NAMALWA (cell line): Measurements from ENCODE around the gene MEF2C.

Experiments used
- DNase-seq: peaks from one replicate; pipeline ENCODE4 v3.0.0-alpha.2; 2015; ENCODE audit warnings: low spot score

The MEF2C gene

DNA sequence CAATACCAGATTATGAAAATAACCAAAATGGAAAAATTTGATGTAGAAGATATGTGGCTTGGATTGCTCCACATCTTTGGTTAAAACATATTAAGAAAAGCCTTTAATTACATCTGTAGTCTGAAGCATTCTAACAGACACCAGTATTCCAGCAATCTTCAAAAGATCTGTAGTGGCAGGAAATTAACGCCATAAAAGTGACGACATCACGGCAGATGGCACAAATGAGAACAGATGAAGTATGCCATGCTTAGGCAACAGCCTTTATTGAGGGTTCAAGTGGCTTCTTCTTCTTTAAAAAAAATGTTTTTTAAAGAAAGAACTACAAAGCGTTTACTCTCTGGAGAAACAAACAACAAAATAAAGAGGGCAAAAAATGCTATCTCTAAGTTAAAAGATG is 164.2 kb downstream of the MEF2C start:
- no peak for DNase-seq

DNA sequence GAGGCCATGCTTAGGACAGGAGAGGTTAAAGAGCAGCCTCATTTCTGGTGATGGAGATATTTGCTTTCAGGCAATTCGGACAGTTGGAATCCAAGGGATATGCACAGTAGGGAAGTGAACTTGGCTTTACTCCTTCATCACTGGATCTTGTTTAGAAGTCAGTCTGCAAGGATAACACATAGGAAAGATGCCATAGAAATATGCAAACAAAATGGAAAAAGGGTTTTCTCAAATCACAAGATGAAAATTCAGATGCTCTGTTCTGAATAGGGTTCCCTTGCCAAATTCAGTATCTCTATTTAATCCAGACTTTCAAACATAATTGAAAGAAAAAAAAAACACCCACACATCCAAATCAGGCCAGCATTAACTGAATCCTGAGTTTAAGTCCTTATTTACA is 166.9 kb downstream of the MEF2C start:
- DNase-seq, result no peak

DNA sequence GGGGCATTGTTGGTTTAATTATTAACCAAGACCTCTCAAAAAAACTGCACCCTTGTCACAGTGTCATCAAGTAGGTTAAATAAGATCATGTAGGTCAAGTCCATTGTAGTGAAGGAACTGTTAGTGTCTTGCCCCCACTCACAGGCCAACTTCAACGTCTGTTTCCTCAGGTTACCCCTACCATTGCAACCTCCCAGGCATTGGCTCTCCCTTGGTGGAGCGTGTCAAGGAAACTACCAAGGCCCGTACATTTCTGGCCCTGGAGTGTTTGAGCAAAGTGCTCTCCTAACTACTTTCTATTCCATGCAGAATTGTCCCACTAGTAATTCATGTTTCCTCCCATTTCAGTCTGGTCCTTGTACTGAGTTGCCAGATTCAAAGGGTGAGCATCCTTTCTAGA is 167.5 kb downstream of the MEF2C start:
- no peak for DNase-seq

DNA sequence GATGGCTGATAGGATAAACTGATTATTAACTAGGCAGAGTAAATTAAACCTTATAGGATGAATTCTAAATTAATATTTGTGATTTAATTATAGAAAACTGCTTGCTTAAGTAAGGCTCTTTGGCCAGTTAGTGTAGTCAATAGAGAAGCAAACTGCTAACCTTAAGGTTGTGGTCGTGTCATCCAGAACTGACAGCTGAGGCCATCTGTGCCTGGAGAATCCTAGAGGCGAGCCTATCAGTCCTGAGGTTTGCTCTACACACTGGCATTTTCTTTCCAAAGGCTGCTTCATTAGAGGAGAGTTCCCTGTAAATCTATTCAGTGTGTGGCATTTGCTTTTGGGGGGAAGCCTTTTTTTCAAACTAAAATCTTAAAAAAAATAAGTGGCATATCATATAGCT is 169.2 kb downstream of the MEF2C start:
- DNase-seq, result no peak

DNA sequence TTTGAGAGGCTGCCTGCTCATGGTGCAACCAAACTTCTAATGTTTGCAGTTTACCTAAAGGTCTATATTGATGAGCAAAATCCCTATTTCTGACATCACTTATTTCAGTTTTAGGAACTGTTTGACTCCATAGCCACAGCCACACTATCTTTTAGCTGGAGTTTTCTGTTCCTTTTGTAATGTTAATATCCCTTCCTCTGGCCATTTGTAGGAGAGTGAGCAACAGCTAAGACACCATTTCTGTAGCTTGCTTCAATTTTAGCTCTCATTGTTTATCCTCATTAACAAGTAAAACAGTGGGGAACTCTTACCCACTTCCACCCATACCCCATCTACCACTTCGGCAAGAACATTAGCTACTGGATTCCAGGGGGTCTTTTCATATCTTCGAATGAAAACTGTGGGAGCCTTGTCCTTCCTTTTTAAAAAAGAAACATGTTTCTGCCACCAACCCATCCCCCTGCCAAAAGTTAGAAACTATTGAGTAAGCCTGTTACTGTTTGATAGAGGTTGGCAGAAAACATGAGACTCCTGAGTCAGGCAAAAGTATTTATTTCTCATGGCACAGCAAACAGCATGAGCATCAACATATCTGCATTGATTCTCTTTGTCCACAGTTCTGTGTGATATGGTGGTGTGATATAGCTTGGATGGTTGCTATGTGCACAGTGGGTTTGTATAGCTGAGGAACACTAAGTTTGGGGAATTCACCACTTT is 174.1 kb downstream of the MEF2C start:
- no peak for DNase-seq

DNA sequence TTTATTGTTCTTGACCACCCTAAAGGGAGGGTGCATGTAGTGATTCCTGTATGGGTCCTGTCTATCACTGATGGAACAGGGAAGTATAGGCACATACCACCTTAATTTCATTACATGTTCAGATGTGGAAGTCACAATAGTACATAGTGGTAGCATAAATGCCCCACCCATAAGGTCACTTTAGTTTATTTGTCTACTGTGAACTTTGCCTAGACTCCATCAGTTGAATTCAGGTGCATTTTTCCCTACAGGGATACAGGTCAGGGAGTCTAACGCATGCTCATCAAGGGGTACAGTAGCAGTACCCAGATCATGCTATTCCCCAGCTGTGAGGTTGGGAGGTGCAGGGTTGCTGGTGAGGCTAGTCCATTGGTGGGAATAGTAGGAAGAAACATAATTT is 175.0 kb downstream of the MEF2C start:
- DNase-seq, result no peak

DNA sequence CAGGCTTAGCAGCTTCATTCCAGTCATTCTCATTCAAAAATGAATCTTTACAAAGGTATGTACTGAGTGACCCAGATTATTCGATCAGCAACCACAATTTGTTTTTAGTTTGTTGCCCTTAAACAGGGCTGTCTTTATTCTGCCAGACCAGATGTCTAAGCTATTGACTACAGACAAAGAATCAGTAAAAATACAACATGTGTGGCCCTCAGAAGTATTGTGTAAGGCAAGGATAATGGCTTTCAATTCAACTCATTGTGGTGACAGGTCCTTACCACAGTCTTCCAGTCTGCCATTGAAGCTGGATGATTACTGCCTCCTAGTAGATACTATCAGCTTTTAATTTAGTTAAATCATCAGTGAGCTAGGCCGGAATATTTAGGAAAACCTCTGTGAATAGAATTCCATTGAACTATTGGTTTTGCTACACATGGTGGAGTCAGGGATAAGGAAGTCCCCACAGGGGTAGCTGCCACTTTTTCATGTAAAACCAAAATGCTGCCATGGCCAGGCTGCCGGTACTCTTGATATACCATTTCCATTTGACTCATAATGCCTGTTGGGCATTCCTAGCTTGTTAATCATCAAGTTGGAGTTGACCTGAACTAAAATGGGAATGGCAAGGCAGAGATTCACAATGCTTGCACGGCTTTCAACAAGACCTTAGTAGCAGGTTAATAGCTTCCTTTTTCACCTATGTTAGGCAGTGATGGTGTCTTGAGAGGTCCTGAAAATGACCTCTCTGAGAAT is 175.6 kb downstream of the MEF2C start:
- no peak for DNase-seq

- no peak for DNase-seq
Observed at GRCh38 chr5:88702332-88702731, 180.7 kb downstream of the MEF2C start.

GRCh38 chr5:88700121-88700520 is 182.9 kb downstream of the MEF2C start:
- DNase-seq, result no peak

GRCh38 chr5:88698290-88698689 is 184.7 kb downstream of the MEF2C start:
- DNase-seq, result no peak

GRCh38 chr5:88696466-88696865 is 186.5 kb downstream of the MEF2C start:
- no peak for DNase-seq

- DNase-seq, result no peak
Observed at GRCh38 chr5:88695931-88696330, 187.1 kb downstream of the MEF2C start.

GRCh38 chr5:88695232-88695631 is 187.8 kb downstream of the MEF2C start:
- no peak for DNase-seq

- DNase-seq, result no peak
Observed at GRCh38 chr5:88694023-88694679, 188.8 kb downstream of the MEF2C start.

- DNase-seq, result no peak
Observed at GRCh38 chr5:88693071-88693932, 189.7 kb downstream of the MEF2C start.

DNA sequence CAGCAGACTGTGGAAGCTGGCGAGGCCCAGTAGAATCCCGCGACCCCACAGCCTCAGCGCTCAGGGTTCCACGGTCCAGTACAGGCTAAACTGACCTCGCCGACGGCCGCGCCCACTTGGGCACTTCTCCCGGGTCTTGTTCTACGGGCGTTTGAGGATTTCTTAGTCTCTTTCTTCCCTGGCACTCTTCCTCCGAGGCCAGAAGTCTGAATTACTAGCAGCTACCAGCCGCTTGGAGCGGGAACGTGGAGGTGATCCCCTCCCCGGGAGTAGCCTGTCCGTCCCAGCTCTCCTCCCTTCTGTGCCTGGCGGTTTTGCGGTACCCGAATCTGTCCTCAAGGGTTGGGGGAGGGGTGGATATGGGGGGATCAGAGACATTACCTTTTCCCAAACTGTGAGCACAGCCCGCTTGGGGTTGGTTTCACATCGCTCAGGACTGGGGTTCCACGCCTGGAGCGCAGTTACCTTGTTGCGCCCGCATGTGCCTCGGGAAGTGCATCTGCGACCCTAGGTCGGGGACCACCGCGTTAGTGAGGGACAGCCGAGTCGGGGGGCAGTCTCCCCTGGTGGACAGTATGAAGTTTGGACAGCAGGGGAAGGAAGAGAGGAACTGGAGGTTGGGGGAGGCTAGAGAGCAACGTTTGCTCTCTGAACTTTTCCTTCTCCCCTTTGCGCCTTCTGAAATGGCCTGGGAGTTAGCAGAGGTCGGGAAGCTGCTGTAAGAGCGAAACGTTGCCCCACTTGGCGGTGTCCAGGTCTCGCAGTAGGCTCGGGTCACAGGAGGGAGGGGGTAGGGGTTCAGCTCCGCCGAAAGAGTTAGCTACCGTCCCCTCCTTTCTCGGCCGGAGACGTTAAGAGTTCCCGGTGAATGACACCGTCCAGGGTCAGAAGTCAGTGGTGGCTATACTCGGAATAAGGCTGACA is 190.8 kb downstream of the MEF2C start:
- DNase-seq, result no peak

- DNase-seq, result no peak
Observed at GRCh38 chr5:88691230-88691582, 191.8 kb downstream of the MEF2C start.

DNA sequence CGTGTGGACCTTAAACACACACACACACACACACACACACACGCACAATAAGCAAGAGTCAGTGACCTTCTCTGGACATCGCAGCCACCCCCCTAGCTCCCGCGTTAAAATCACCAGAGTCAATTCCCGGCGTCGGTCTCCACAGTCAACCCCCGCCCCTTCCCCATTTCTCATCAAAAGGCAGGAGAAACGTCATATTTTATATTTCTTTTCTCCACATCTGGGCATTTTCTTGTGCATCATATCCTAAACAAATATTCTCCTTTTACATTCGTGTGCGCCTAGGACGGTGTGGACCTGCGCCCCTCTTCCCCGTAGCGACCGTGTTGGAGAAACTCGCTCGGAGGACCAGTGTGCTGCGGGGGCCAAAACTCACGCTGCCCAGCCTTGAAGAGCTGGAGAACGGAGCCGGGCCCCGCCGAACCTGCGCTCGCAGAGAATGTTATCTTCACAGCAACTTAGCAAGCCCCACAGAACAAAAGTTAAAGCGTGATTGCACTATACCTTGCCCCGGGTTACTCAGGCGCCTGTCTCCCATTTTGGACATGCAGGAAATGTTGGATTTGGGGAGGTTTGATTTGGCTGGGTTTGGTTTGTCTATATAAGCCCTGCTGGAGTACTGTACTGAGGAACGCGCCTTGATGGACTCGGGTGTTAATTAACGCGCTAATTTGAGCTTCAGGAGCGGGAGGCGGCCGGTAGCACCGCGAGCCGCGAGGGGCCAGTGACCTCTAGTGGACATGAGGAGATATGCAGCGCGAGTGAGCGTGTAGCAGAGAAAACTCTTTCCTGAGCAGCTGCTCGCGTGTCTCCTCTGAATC is 192.4 kb downstream of the MEF2C start:
- DNase-seq, result peak; percentile 79

DNA sequence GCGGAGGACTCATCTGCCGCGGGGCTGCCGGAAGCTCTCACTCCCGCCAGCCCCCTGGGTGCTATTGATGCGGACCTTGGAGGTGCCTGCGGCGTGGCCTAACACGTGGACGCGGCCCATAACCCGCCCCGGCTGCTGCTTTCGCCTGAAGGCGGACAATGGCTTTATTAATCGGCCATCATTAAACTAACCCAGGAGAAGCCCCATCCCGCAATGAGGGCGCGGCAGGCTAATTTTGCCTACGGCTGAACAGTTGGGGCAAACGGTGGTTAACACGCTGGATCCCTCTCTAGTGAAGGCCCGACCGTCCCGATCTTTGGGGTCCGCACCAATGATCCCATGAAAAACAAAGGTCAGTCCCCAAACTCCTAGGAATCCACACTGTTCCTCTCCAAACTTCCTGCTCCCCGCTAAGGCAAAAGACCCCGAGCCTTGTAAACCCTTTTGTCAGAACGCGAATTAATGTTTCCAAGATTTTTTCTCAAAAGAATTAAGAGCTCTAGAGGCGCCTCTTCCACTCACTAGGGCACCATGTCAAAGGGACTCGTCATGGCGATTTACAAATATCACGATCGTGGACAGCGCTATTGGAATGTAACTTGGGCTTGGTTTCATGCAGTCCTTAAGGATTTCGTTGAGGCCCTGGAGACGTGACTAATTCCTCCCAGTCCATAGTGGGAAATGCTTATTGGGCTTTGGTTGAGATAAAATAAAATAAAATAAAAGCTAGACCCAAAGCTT is 193.1 kb downstream of the MEF2C start:
- no peak for DNase-seq
